ENCODE measurements around the gene CYTH2. TPM values are rescaled to one million over a fixed set of nuclear protein-coding genes. Genes with fewer than 3 reads are reported as not detected.

CYTH2 gene
- total and polyA plus RNA-seq, 4 donors, result 29.9 to 109 (median 73.9) TPM

DNA sequence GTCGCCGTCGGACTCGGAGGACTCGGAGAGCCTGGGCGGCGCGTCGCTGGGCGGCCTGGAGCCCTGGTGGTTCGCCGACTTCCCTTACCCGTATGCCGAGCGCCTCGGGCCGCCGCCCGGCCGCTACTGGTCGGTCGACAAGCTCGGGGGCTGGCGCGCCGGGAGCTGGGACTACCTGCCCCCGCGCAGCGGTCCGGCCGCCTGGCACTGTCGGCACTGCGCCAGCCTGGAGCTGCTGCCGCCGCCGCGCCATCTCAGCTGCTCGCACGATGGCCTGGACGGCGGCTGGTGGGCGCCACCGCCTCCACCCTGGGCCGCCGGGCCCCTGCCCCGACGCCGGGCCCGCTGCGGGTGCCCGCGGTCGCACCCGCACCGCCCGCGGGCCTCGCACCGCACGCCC lies 25.9 kb upstream of the CYTH2 start:
- peak in 2 of 6 donors; percentile 20 to 49 for DNase-seq (ENCODE audit: low read depth in 4 of 6, low spot score in 6 of 6)
- Histone ChIP-seq H3K9me3 (ENCODE audit: control insufficient read depth, insufficient read depth, low read length) (no peaks in the 10 kb centered on the region), H3K27me3 (ENCODE audit: control insufficient read depth, insufficient read depth, low read length) (peaks cover 11% of the 10 kb centered on the region), H3K4me1 (ENCODE audit: control insufficient read depth, insufficient read depth, low read length) (peaks cover 25% of the 10 kb centered on the region), H3K4me3 (ENCODE audit: low read depth, low read length) (no peak overlapping the region), H3K36me3 (ENCODE audit: control insufficient read depth, insufficient read depth, low read length) (peaks cover 23% of the 10 kb centered on the region), H3K27ac (ENCODE audit: low read depth, low read length) (no peak overlapping the region)
- 6% methylated on average over 60 of the region's 60 CpGs for WGBS (ENCODE audit: insufficient coverage)

DNA sequence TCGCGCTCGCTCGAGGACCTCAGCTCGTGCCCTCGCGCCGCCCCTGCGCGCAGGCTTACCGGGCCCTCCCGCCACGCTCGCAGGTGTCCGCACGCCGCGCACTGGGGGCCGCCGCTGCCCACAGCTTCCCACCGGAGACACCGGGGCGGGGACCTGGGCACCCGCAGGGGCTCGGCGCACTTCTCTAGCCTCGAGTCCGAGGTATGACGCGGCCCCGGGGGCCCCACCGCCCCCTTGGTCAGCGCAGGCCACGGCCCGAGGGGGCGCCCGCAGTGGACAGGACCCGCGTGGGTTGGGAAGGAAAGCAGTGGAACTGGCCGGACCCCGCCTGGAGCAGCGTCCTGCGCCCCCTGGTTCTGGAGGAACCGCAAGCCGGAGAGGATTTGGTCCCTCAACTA lies 25.4 kb upstream of the CYTH2 start:
- DNase-seq (ENCODE audit: low read depth in 4 of 6, low spot score in 6 of 6), result peak in 1 of 6 donors; percentile 15
- Histone ChIP-seq H3K27ac (ENCODE audit: low read depth, low read length) (peak overlapping the region; percentile 98), H3K4me3 (ENCODE audit: low read depth, low read length) (no peak overlapping the region), H3K27me3 (ENCODE audit: control insufficient read depth, insufficient read depth, low read length) (peaks cover 11% of the 10 kb centered on the region), H3K36me3 (ENCODE audit: control insufficient read depth, insufficient read depth, low read length) (peaks cover 27% of the 10 kb centered on the region), H3K4me1 (ENCODE audit: control insufficient read depth, insufficient read depth, low read length) (peaks cover 25% of the 10 kb centered on the region), H3K9me3 (ENCODE audit: control insufficient read depth, insufficient read depth, low read length) (no peaks in the 10 kb centered on the region)
- 9% methylated on average over 38 of the region's 45 CpGs for whole genome bisulfite sequencing (ENCODE audit: insufficient coverage)

GRCh38 chr19:48444129-48444935 lies 24.8 kb upstream of the CYTH2 start:
- no peaks in the 10 kb centered on the region for H3K9me3 ChIP-seq (ENCODE audit: control insufficient read depth, insufficient read depth, low read length)
- peak overlapping the region; percentile 96 for H3K4me3 ChIP-seq (ENCODE audit: low read depth, low read length)
- no peak for DNase-seq (ENCODE audit: low read depth in 4 of 6, low spot score in 6 of 6)
- 16% methylated on average over 34 of the region's 38 CpGs for WGBS (ENCODE audit: insufficient coverage)
- peaks cover 25% of the 10 kb centered on the region for H3K4me1 ChIP-seq (ENCODE audit: control insufficient read depth, insufficient read depth, low read length)
- peaks cover 11% of the 10 kb centered on the region for H3K27me3 ChIP-seq (ENCODE audit: control insufficient read depth, insufficient read depth, low read length)
- peak overlapping the region; percentile 98 for H3K27ac ChIP-seq (ENCODE audit: low read depth, low read length)
- peaks cover 32% of the 10 kb centered on the region for H3K36me3 ChIP-seq (ENCODE audit: control insufficient read depth, insufficient read depth, low read length)

DNA sequence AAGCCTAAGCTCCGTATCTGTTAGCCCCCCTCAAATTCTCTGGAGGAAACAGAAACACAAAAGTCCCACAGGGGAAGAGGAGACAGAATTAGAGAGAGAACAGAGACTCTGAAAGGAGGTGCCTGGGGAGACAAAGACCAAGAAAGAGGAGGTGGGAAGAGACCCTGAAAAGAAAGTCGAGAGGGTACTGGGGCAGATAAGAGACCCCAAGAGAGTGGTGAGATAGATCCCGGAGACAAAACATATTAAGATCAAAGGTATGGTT lies 24.3 kb upstream of the CYTH2 start:
- Histone ChIP-seq H3K4me3 (ENCODE audit: low read depth, low read length) (peak overlapping the region; percentile 96), H3K4me1 (ENCODE audit: control insufficient read depth, insufficient read depth, low read length) (peaks cover 25% of the 10 kb centered on the region), H3K9me3 (ENCODE audit: control insufficient read depth, insufficient read depth, low read length) (no peaks in the 10 kb centered on the region), H3K36me3 (ENCODE audit: control insufficient read depth, insufficient read depth, low read length) (peaks cover 37% of the 10 kb centered on the region), H3K27ac (ENCODE audit: low read depth, low read length) (peak overlapping the region; percentile 98), H3K27me3 (ENCODE audit: control insufficient read depth, insufficient read depth, low read length) (peaks cover 11% of the 10 kb centered on the region)
- peak in 4 of 6 donors; percentile 13 to 83 (median 36) for DNase-seq (ENCODE audit: low read depth in 4 of 6, low spot score in 6 of 6)
- WGBS (ENCODE audit: insufficient coverage), result 20% methylated on average over 1 of the region's 3 CpGs

DNA sequence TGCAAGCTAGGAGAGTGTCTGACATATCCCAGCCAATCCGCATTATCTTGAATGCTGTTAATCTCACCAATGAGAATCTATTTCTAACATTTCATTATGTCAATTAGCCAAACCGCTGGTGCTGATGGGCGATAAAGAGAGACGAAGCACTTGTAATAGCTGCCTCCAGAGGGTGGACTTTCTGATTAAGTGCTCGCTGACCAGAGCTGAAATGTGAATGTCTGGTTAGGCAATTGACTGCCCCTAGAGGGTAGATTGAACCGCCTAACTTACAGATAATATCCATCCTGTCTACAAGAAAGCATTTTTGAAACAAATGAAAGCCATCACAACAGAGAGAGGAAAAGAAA lies 23.9 kb upstream of the CYTH2 start:
- Histone ChIP-seq H3K36me3 (ENCODE audit: control insufficient read depth, insufficient read depth, low read length) (peaks cover 41% of the 10 kb centered on the region), H3K27me3 (ENCODE audit: control insufficient read depth, insufficient read depth, low read length) (peaks cover 11% of the 10 kb centered on the region), H3K27ac (ENCODE audit: low read depth, low read length) (peak overlapping the region; percentile 98), H3K4me3 (ENCODE audit: low read depth, low read length) (peak overlapping the region; percentile 96), H3K9me3 (ENCODE audit: control insufficient read depth, insufficient read depth, low read length) (no peaks in the 10 kb centered on the region), H3K4me1 (ENCODE audit: control insufficient read depth, insufficient read depth, low read length) (peaks cover 25% of the 10 kb centered on the region)
- peak in 4 of 6 donors; percentile 68 to 97 (median 72) for DNase-seq (ENCODE audit: low read depth in 4 of 6, low spot score in 6 of 6)
- WGBS (ENCODE audit: insufficient coverage), result 20% methylated on average over 1 of the region's 6 CpGs

DNA sequence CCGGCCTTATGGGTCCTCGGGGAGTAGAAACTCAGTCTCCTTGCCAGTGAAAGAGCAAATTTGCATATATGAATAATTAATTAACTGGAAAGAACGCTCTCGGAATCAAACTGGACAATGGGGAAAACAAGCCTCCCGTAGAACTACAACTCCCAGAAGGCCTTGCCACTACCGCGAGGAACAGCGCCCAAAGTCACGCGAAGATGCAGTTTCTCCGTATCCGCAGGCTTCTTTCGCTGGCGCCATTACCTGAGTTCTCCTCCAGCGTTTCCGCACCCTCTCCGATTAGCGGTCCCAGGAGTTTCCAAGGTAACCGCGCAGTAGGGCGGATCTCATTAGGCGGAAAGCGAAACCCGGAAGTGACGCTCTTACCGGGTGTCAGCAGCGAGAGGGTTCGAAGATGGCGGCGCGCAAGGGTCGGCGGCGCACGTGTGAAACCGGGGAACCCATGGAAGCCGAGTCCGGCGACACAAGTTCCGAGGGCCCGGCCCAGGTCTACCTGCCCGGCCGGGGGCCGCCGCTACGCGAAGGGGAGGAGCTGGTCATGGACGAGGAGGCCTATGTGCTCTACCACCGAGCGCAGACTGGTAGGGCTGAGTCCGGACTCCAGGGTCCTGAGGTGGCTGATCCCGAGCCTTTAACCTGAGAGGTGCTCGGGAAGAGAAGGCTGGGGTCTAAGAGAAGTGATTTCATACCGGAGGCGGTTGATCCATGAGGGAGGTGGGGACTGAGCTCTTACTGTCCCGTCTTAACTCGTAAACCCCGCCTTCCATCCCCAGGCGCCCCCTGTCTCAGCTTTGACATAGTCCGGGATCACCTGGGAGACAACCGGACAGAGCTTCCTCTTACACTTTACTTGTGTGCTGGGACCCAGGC lies 23.3 kb upstream of the CYTH2 start, which contains the start of gene GRWD1:
Gene GRWD1 (plus strand): TSS at position 378 of the 876 bp plus-strand sequence. CDS start 23 bp downstream, at position 401.
- H3K4me3 ChIP-seq (ENCODE audit: low read depth, low read length), result peak within 1 kb of the TSS; percentile 96
- H3K4me1 ChIP-seq (ENCODE audit: control insufficient read depth, insufficient read depth, low read length), result peaks cover 25% of the 10 kb centered on the region
- no peaks in the 10 kb centered on the region for H3K9me3 ChIP-seq (ENCODE audit: control insufficient read depth, insufficient read depth, low read length)
- H3K27ac ChIP-seq (ENCODE audit: low read depth, low read length), result peak within 1 kb of the TSS; percentile 98
- peak; percentile 91 to 99 (median 96) for DNase-seq (ENCODE audit: low read depth in 4 of 6, low spot score in 6 of 6)
- under 1% methylated on average over 58 of the region's 61 CpGs for WGBS (ENCODE audit: insufficient coverage)
- peaks cover 47% of the 10 kb centered on the region for H3K36me3 ChIP-seq (ENCODE audit: control insufficient read depth, insufficient read depth, low read length)
- H3K27me3 ChIP-seq (ENCODE audit: control insufficient read depth, insufficient read depth, low read length), result peaks cover 11% of the 10 kb centered on the region

- H3K4me3 ChIP-seq (ENCODE audit: low read depth, low read length), result peak overlapping the region; percentile 96
- H3K9me3 ChIP-seq (ENCODE audit: control insufficient read depth, insufficient read depth, low read length), result no peaks in the 10 kb centered on the region
- peaks cover 8% of the 10 kb centered on the region for H3K27me3 ChIP-seq (ENCODE audit: control insufficient read depth, insufficient read depth, low read length)
- no peak for DNase-seq (ENCODE audit: low read depth in 4 of 6, low spot score in 6 of 6)
- WGBS (ENCODE audit: insufficient coverage), result 68% methylated on average over 2 of the region's 7 CpGs
- H3K36me3 ChIP-seq (ENCODE audit: control insufficient read depth, insufficient read depth, low read length), result peaks cover 52% of the 10 kb centered on the region
- peaks cover 25% of the 10 kb centered on the region for H3K4me1 ChIP-seq (ENCODE audit: control insufficient read depth, insufficient read depth, low read length)
- peak overlapping the region; percentile 98 for H3K27ac ChIP-seq (ENCODE audit: low read depth, low read length)
Measured at GRCh38 chr19:48446579-48446978, 22.6 kb upstream of the CYTH2 start.

- H3K27ac ChIP-seq (ENCODE audit: low read depth, low read length), result no peak overlapping the region
- no peak for DNase-seq (ENCODE audit: low read depth in 4 of 6, low spot score in 6 of 6)
- H3K9me3 ChIP-seq (ENCODE audit: control insufficient read depth, insufficient read depth, low read length), result no peaks in the 10 kb centered on the region
- peaks cover 64% of the 10 kb centered on the region for H3K36me3 ChIP-seq (ENCODE audit: control insufficient read depth, insufficient read depth, low read length)
- peaks cover 2% of the 10 kb centered on the region for H3K27me3 ChIP-seq (ENCODE audit: control insufficient read depth, insufficient read depth, low read length)
- WGBS (ENCODE audit: insufficient coverage), result 82% methylated on average over 4 of the region's 4 CpGs
- H3K4me3 ChIP-seq (ENCODE audit: low read depth, low read length), result no peak overlapping the region
- H3K4me1 ChIP-seq (ENCODE audit: control insufficient read depth, insufficient read depth, low read length), result peaks cover 27% of the 10 kb centered on the region
Measured at GRCh38 chr19:48448563-48448962, 20.6 kb upstream of the CYTH2 start.

DNA sequence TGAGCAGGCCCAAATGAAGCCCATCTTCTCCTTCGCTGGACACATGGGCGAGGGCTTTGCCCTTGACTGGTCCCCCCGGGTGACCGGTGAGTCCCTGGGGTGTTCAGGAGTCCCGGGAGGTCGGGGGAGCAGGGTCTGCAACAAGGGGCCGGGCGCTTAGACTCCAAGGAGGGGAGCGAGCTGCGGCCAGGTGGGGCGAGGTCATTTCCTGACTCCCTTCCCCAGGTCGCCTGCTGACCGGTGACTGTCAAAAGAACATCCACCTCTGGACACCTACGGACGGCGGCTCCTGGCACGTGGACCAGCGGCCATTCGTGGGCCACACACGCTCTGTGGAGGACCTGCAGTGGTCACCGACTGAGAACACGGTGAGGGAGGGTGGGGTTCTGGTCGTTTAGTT lies 18.7 kb upstream of the CYTH2 start:
- Histone ChIP-seq H3K27me3 (ENCODE audit: control insufficient read depth, insufficient read depth, low read length) (no peaks in the 10 kb centered on the region), H3K9me3 (ENCODE audit: control insufficient read depth, insufficient read depth, low read length) (no peaks in the 10 kb centered on the region), H3K27ac (ENCODE audit: low read depth, low read length) (no peak overlapping the region), H3K4me1 (ENCODE audit: control insufficient read depth, insufficient read depth, low read length) (peaks cover 15% of the 10 kb centered on the region), H3K36me3 (ENCODE audit: control insufficient read depth, insufficient read depth, low read length) (peaks cover 83% of the 10 kb centered on the region), H3K4me3 (ENCODE audit: low read depth, low read length) (no peak overlapping the region)
- 96% methylated on average over 23 of the region's 23 CpGs for WGBS (ENCODE audit: insufficient coverage)
- DNase-seq (ENCODE audit: low read depth in 4 of 6, low spot score in 6 of 6), result no peak
